GM12892 (cell line): Measurements from ENCODE around the gene RHOJ.

Source experiments
- DNase-seq: peaks from one replicate; pipeline ENCODE4 v3.0.0; 2011; ENCODE audit not compliant: insufficient read length
- FAIRE-seq: peaks from 2 replicates; lab custom pipeline; 2011; peaks lifted over from hg19 to GRCh38; lab: Jason Lieb, UNC
- POLR2A ChIP-seq: IDR thresholded peaks from 2 replicates; pipeline ENCODE4 v1.6.1; 2011; ENCODE audit warnings: low read depth, low read length, control low read depth
- POLR2AphosphoS5 ChIP-seq: IDR thresholded peaks from 2 replicates; pipeline ENCODE4 v1.6.1; 2011; ENCODE audit warnings: low read depth, low read length, control low read depth
- TAF1 ChIP-seq: IDR thresholded peaks from 2 replicates; pipeline ENCODE4 v1.6.1; 2011; ENCODE audit warnings: low read depth, mild to moderate bottlenecking, control low read depth, low read length, borderline replicate concordance

RHOJ gene

GRCh38 chr14:63322472-63322871, 118.2 kb downstream of the RHOJ start:
- DNase-seq (no peak), FAIRE-seq (no peak)
- TF ChIP-seq TAF1 (no peak), POLR2A (no peak), POLR2AphosphoS5 (no peak)

GRCh38 chr14:63322897-63323573, 118.8 kb downstream of the RHOJ start:
- FAIRE-seq: no peak
- no peak for TF ChIP-seq POLR2A
- no peak for TF ChIP-seq TAF1
- no peak for TF ChIP-seq POLR2AphosphoS5
- DNase-seq: no peak

GRCh38 chr14:63326840-63327239, 122.6 kb downstream of the RHOJ start:
- no peak for FAIRE-seq
- TF ChIP-seq TAF1: no peak
- TF ChIP-seq POLR2A: no peak
- TF ChIP-seq POLR2AphosphoS5: no peak
- DNase-seq: no peak

GRCh38 chr14:63328787-63329737, 124.8 kb downstream of the RHOJ start:
- TF ChIP-seq TAF1: no peak
- no peak for TF ChIP-seq POLR2AphosphoS5
- no peak for TF ChIP-seq POLR2A
- no peak for FAIRE-seq

GRCh38 chr14:63342371-63342770, 138.1 kb downstream of the RHOJ start:
- FAIRE-seq (no peak), DNase-seq (no peak)

More at GRCh38 chr14:63328787-63329737, 124.8 kb downstream of the RHOJ start:
- no peak for DNase-seq

More at GRCh38 chr14:63342371-63342770, 138.1 kb downstream of the RHOJ start:
- TF ChIP-seq TAF1 (no peak), POLR2A (no peak), POLR2AphosphoS5 (no peak)
